C1 segment of cervical spinal cord (tissue), 14 donors: ENCODE data around the gene ITSN1.
"Not testable (repeated sequence)": the region's sequence is repeated elsewhere in the genome, so short reads cannot be mapped to it uniquely, and the experiment has no call there.

Source experiments
- DNase-seq, 14 donors: peaks; one replicate each; lab custom pipeline; 2025; lab: John Stamatoyannopoulos, UW

The ITSN1 gene

GRCh38 chr21:33650929-33651509 is 8.7 kb downstream of the ITSN1 start:
- DNase-seq = no peak

GRCh38 chr21:33651965-33652680 is 9.8 kb downstream of the ITSN1 start:
- DNase-seq = no peak

GRCh38 chr21:33654412-33654811 is 12.1 kb downstream of the ITSN1 start:
- no peak for DNase-seq

GRCh38 chr21:33655588-33656221 is 13.4 kb downstream of the ITSN1 start:
- no peak for DNase-seq

DNA sequence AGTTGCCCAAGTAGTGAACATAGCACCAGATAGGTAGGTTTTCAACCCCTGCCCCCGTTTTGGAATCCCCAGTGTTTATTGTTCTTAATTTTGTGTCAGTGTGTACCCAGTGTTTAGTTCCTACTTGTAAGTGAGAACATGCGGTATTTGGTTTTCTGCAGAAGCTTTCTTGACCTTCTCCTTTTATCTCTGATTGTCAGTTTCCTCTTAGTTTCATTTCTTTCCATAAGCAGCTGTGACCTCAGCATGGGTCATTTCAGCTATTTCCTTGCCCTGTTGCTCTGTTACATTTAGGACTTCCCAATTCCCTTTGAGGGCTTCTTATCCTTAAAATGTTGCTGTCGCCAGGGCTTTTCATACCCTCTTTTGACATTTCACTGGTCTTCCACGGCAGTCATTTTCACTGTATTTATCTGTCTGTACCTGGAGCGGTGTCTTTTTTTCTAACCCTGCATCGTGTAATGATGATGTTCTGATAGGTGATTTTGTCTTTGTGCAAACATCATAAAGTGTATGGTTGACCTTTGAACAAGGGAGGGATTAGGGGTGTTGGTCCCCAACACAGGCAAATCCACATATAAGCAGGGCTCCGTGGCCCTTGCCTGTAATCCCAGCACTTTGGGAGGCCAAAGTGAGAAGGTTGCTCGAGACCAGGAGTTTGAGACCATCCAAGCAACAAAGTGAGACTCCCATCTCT is 15.0 kb downstream of the ITSN1 start:
- no peak for DNase-seq

- no peak for DNase-seq
Observed at GRCh38 chr21:33658919-33659567, 16.7 kb downstream of the ITSN1 start.

DNA sequence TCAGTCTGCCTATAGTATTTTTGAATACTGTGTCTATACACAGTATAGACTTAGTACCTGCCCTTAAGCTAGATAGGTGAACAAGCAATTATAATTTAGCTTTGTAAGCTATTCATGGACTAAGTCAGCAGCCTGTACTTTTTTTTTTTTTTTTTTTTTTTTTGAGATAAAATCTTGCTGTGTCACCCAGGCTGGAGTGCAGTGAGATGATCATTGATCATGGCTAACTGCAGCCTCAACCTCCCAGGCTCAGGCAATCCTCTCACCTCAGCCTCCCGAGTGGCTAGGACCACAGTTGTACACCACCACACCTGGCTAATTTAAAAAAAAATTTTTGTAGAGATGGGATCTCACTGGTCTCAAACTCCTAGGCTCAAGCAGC is 17.3 kb downstream of the ITSN1 start:
- DNase-seq = no peak

DNA sequence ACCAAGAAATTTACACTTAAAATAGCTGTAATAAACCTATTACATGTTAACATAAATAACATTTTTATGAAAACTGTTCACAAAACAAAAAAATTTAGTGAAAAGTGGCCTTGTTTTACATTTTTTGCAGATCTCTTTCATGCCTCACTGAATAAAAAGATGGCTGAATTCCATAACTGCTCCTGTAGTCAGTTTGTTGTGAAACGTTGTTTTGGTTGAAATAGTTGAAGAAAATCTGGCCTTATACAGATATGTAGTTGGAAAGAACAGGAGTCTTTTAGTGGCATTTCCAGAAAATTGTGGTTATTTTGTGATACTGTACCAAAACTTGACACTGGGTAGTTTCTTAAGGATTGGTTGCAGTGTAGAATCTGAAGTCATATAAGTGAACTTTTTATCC is 18.1 kb downstream of the ITSN1 start:
- no peak for DNase-seq

DNA sequence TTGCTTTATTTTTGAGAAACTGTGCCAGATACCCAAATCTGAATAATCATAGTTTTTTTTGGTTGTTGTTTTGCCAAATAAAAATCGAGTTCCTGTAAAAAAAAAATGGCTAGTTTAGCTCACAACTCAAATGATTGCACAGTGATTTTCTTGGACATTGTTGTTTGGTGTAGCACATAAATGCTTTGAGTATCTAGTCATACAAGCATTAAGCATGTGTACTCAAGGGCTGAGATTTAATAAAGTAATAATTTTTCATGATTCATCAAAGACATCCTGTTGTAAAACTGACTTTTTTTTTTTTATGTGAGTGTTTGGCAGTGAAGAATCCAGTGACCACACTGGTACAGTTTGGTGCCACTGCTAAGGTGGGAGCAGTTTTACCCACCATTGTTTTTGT is 18.8 kb downstream of the ITSN1 start:
- DNase-seq = no peak

DNA sequence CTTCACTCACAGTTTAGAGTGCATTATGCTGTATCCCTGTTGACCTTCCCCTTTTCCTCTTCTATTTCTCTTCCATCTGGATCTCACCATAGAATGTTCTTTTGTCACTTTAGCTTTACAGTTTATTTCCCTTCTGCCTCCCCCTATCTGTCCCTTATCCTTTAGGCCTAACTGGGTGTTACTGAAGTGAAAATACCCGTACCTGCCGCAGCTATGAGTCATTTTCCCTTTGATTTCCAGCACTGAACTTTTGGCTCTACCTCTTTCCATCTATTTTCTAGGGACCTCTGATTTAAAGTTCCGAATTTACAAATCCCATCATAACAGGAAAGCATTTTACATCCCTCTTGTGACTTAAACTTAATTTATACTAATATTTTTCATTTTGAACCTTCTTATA is 19.7 kb downstream of the ITSN1 start:
- no peak for DNase-seq

DNA sequence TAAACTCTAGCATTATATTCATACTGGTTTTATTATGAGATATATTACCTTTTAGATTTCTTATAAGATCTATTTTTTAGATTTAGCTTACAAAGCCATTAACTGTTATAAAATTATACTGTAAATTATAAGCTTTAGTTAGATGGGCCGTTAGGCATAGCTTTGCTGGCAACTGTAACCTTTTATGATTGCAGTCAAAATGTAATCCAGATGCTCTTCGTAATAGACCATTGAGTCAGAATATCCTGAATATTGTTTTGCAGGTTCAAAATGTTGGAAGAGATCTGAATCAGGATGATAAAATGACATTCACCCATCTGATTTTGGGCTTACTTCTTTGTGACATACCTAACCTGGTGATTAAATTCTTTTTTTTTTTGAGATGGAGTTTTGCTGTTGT is 20.9 kb downstream of the ITSN1 start:
- no peak for DNase-seq

DNA sequence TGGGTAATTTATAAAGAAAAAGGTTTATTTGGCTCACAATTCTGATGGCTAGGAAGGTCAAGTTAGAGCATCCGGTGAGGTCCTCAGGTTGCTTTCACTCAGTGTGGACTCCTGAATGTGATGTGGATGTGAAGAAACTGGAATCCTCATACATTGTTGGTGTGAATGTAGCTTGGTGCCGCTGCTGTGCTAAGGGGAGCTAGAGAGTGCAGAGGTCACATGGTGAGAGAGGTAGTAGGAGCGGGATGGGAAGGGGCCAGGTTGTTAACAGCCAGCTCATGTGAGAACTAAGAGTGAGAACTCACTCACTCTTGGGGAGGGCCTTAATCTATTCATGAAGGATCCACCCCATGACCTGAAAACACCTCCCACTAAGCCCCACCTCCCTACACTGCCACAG is 21.8 kb downstream of the ITSN1 start:
- no peak for DNase-seq

- DNase-seq = no peak
Observed at GRCh38 chr21:33666153-33666552, 23.9 kb downstream of the ITSN1 start.

DNA sequence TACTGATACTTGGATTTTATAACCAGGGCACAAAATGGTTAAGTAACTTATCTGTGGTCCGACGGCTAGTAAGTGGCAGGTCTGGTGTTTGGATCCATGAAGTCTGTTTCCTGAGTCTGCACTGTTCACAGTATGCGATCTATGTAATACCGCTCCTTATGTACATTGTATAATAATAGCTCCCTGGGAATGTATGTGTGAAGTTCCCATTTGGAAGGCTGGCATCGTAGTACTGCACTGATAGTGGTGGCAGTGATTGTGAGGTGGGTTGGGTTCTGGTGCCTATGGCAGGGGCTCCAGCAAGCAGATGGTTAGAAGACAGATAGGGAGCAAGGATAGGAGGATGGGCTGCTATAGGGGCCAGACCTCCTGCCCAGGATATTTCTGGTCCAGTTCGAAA is 25.3 kb downstream of the ITSN1 start:
- DNase-seq = no peak

DNA sequence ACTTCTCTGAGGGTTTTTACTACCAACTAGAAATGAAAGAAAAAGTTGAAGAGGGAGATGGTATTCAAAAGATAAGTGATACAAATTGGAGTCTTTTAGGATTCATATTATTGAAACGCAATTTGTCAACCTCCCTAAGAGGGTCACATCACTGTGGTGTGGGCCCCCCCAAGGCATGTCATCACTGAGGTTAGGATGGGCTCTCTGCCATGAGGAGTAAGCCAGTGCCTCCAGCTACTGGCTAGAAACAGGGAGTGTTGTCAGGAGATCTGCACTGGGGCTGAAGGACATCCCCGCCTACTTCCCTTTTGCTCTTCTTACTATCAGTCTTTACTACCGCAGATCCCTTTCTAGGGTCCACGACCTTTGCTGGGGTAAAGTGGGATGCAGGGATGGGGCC is 25.9 kb downstream of the ITSN1 start:
- DNase-seq = no peak

DNA sequence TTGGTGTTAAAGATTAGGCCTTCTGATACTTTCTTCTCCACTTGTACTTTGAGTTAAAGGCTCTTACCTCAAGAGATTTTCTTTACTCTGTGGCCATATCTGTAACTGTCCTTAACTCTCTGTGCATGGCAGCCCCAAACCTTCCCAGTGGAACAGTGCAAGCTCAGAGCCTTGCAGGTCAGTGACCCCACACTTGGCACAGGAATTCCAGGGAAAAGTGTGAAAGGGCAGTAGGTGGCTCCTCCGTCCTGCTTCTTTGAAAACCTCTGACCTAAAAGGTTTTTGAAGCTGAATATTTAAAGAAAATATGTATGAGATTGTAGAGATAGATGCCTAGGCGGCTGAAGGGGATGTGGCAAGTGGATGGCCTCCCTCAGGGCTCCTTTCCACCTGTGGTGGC is 26.3 kb downstream of the ITSN1 start:
- no peak for DNase-seq

GRCh38 chr21:33670076-33670978 is 28.0 kb downstream of the ITSN1 start:
- no peak for DNase-seq

GRCh38 chr21:33673473-33673872 is 31.2 kb downstream of the ITSN1 start:
- no peak for DNase-seq

DNA sequence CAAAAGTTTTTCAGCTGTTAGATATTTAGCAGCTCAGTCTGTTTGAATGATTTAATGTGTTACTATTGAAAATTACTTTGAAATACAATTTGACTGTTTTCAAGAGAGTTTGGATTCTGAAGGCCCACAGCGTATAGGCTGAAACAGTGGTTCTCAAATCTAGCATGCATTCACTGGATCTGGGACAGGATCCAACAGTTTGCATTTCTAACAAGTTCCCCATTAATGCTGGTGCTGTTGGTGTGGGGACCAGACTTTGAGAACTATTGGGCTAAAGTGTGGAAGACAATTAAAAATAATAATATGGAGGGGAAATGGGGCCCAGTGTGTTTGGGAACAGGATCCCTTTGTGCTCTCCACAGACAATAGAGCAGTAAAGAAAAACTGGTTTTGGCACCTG is 31.9 kb downstream of the ITSN1 start:
- DNase-seq = peak in 1 of 14 donors; percentile 4

DNA sequence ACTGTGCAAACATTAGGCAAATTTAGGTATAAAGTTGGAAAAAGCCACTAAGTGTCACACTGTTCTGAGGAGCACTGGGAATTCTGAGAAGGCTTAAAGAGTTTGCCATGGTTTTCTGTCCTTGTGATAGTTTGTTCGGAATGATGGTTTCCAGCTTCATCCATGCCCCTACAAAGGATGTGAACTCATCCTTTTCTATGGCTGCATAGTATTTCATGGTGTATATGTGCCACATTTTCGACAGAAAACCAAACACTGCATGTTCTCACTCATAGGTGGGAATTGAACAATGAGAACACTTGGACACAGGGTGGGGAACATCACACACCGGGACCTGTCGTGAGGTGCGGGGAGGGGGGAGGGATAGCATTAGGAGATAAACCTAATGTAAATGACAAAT is 34.4 kb downstream of the ITSN1 start:
- not testable (repeated sequence) for DNase-seq

- no peak for DNase-seq
Observed at GRCh38 chr21:33677450-33677849, 35.1 kb downstream of the ITSN1 start.
